Stimulated activated CD4-positive, alpha-beta T cell treated with anti-CD3 and anti-CD28 coated beads, Interleukin-12 subunit alpha, Interleukin-12 subunit beta, amount 100 ng/mL, for 24 hours (primary cell): ENCODE measurements around the gene ARAP1.
"Not testable (repeated sequence)": the region's sequence is repeated elsewhere in the genome, so short reads cannot be mapped to it uniquely, and the experiment has no call there.

Experiments used
- DNase-seq, 2 experiments: peaks; one replicate each; pipeline ENCODE4 v3.0.0-alpha.2; 2020; ENCODE audit warnings: low read depth in 2 of 2

The ARAP1 gene

DNA sequence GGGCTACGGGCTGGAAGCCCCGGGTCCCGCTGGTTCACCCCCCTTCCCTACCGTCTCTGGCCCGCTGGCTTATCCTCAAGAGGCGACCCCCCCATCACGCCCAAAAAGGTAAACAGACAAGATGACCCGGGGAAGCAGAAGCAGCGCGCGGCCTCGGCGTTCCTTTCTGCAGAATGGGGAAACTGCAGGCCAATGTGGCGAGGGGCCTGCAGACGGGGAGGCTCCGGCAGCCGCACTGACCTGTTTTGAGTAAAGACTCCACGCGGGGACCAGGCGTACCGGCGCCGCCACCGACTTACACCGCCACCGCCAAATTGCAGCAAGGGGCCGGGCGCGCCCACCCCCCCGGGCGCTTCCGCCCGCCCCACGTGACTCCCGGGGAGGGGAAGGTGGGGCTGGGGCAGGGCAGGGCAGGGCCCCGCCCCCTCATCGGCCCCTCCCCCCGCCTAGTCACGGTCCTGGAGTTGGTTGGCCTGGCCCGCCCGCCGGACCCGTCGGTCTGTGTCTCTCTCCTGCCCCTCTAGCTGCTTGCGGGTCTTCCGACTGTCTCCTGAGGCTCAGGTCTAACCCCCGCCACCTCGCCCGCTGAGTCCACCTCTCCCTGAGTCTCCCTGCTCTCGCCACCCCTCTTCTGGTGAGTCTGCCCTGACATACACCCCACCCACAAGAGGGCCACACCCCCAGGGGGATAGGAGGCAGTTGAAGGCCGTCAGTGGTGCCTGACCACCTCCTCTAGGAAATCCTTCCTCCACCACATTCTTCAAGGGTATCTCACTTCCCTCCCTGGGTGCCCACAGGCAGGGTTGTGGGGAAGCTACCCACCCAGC lies at the start of gene ARAP1:
Gene ARAP1, minus strand, starts transcription at position 321 of the 827 bp plus-strand sequence. CDS start 25,280 bp downstream, outside the sequence.
- peak; percentile 52 to 61 for DNase-seq

- no peak for DNase-seq
Measured at GRCh38 chr11:72799441-72799840, 47.2 kb upstream of the ARAP1 start.

DNA sequence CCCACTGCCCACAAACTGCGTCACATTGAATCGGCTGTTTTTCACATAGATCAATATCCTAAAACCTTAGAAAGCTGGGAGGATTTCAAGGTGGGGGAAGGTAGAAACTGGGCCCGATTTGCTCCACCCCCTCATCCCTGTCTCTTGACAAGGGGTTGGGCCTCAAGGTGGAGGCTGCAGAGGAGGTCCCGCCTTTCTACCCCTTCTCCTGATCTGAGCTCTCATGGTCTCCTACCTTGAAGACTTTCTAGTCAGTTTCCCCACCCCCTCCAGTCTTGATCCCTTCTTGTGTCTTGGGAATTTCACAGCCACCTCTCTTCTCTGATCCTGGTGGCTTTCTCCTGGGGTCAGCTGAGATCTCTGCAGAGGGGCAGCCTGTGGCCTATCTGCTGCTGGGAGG lies 46.2 kb upstream of the ARAP1 start:
- no peak for DNase-seq

- peak; percentile 87 to 90 for DNase-seq
Measured at GRCh38 chr11:72793425-72794367, 41.5 kb upstream of the ARAP1 start, which contains the start of gene STARD10. STARD10 (minus strand) TSS chr11:72794047; CDS start chr11:72781181, 12,866 bp downstream.

GRCh38 chr11:72793076-72793424 lies 40.8 kb upstream of the ARAP1 start:
- DNase-seq = no peak

- DNase-seq = no peak
Measured at GRCh38 chr11:72792437-72793021, 40.3 kb upstream of the ARAP1 start.

GRCh38 chr11:72791228-72791627 lies 39.0 kb upstream of the ARAP1 start:
- DNase-seq = not testable (repeated sequence)

DNA sequence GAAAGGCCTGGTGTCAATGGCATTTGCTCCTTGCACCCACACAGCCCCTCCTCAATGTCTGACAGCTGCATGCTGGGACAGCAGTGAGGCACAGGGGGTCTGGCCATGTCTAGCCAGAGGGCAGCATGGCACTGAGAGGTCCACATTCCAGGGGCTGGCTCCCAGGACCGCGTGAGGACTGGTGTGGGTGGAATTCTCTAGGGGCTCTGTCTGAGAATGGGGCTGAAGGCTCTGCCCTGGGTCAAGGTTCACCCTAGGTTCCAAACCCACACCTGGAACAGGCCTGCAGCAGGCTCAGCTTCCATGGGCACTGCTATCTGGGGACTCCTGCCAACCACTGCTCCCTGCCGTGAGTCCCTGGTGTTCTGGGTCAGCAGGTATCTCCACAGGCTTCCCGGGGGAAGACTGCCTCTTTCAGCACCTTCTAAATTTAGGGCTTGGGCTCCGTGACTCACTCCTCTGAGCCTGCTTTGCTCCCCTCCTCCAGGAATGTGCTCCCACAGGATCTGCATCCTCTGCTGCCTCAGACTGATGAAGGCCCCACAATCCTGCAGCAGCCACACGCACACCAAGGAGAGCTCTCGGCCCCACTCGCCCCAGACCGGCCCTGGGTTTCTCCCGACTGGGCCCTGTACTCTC lies 37.4 kb upstream of the ARAP1 start:
- no peak for DNase-seq

DNA sequence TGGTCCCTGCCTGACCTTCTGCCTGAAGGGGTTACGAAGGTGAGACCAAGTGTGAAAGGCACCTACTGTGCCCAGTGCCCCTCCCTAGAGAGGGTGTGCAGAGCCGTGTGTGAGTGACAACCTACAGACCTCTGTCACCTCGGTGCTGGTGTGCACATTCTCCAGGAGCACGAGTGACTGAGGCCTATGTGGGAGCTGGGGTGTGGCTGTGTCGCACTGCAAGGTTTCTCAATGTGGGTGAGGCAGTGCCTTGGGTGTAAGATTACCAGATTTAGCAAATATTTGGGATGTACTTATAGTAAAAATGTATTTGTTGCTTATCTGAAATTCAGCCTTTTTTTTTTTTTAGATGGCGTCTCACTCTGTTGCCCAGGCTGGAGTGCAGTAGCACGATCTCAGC lies 36.0 kb upstream of the ARAP1 start:
- DNase-seq = no peak

- no peak for DNase-seq
Measured at GRCh38 chr11:72787216-72788104, 35.3 kb upstream of the ARAP1 start.

GRCh38 chr11:72786305-72787215 lies 34.4 kb upstream of the ARAP1 start:
- DNase-seq = no peak

GRCh38 chr11:72784662-72785061 lies 32.5 kb upstream of the ARAP1 start:
- no peak for DNase-seq

DNA sequence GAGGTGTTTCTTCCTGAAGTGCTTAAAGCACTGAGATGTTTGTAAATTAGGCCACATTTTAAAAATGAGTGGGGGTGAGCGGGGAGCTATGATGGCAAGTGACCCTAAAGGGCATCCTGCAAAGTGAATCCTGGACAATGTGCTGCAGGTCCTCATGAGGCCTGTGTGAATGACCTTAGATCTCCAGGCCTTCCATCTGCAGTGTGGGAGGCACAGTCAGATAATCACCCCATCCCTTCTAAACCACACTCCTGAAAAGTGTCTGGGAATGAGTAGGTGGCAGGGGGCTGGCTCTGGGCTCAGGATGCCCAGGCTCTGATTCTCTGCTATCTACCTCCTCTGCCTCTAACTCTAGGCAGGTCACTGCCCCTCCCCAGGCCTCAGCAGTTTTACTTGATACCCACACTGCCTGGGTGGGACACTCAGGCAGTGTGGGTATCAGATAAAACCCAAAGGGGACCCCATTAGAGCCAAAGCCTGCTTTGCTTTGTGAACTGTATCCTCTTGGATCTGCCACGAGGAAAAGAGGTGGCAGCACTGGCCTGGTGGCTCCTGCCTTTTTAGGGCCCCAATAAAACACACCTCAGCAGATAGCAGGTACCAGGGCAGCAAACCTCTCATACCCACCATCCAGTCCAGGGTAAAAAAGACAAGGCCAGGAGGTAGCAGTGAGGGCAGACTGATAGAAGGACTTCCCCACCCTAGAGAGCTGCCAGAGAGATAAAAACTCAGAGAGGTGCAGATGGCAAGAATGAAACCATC lies 31.1 kb upstream of the ARAP1 start:
- no peak for DNase-seq

GRCh38 chr11:72782081-72782920 lies 30.1 kb upstream of the ARAP1 start:
- no peak for DNase-seq

DNA sequence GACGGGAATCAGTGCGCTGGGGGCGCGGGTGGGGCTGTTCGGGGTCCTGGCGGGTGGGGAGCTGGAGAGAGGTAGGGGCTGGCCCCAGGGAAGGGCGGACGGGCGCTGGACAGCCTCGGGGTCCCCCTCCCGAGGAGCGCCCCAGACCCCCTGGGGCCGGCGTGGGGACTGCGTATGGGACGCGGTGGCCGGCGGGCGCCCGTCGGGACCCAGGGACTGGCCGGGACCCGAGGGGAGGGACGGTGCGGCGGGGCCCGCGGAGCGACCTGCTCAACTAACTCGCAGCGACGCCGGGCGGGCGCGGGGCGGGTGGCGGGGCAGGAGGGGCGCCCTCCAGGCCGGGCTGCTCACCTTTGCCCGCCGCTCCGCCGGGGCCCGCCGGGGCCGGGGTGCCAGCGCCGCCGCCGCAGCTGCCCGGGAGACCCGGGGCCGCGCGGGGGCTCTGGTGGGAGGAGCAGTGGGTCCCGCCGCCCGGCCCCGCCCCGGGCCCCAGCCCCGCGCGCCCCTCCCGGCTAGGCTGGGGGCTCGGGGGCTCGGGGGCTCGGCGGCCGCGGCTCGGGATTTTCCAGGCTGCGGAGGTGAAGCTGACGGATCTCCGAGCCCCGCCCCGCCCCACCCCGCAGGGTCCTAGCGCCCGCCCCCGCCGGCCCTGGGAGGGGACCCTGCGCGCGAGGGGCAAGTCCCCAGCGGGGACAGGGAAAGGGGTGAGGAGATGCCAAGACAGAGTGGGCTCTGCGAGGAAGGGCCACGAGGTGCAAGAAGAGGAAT lies 29.3 kb upstream of the ARAP1 start:
- DNase-seq = peak; percentile 17 to 34

DNA sequence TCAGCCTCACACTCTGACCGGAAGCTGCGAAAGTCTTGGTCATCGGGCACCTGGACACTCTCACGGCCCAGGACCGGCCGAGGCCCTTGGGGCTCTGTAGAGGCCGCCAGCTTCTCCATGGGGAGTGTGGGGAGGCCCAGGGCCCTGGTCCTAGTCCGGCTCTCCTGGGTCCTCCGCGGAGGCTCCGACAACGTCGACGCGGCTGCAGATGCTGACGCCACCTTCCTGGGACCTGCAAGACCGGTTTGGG lies 28.8 kb upstream of the ARAP1 start:
- DNase-seq = no peak

DNA sequence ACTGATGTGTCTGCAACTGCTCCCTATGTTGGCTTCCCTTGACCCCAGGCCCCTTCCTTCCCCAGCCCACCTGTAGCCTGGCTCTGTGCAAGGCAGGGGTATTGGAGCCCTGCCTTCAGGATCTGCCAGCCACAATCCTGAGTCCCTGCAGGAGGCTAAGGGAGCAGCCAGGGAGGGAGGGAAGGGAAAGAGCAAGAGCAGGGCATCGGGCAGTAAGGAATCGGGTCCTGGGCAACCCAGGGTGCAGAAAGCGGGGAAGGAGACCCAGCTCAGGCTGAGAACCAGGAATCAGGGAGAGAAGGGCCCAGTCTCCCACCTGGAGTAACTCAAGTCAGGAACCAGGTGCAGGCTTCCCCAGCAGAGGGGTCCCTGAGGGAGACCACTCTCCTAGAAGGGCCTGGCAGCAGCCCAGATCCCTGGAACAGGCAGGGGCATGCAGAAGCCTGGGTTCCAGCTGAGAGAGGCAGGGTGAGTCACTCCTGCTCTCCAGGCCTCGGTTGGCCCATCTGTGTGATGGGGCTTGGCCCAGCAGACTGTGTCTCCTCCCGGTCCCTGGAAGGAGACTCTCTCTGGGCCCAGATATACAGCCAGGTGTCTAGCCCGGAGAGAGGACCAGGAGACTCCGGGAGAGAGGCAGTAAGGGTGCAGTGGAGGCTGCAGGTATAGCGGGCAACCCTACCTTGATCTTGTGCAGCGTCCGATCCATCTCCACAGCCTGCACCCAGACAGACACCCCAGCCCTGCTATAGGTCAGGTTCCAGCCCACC lies 28.3 kb upstream of the ARAP1 start:
- no peak for DNase-seq
